ENCODE results near the gene TRPM3.

DNA sequence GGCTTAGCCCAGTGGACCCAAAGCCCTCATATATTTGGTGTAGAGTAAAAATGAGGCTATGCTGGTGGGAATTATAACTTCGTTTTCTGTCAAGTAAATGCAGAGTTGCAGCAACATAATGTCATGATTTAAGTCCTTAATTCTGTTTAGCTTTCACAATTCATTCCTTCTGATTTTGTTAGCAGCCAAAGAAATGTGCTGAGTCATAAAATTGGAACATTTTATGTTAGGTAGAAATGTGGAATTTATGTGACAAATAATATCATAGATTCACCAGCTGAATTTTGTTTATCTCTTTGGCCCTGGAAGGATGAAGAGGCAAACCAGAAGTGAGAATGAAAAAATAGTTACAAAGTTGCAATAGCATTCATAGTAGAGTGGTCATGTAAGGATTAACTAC, 247.0 kb downstream of the TRPM3 start:
- TF ChIP-seq, protein P1, sequence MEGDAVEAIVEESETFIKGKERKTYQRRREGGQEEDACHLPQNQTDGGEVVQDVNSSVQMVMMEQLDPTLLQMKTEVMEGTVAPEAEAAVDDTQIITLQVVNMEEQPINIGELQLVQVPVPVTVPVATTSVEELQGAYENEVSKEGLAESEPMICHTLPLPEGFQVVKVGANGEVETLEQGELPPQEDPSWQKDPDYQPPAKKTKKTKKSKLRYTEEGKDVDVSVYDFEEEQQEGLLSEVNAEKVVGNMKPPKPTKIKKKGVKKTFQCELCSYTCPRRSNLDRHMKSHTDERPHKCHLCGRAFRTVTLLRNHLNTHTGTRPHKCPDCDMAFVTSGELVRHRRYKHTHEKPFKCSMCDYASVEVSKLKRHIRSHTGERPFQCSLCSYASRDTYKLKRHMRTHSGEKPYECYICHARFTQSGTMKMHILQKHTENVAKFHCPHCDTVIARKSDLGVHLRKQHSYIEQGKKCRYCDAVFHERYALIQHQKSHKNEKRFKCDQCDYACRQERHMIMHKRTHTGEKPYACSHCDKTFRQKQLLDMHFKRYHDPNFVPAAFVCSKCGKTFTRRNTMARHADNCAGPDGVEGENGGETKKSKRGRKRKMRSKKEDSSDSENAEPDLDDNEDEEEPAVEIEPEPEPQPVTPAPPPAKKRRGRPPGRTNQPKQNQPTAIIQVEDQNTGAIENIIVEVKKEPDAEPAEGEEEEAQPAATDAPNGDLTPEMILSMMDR (conservative IDR thresholded peaks at IDR 0.05 in 1 of 2, IDR thresholded peaks at IDR 0.05 in 1 of 2; ENCODE audit: extremely low read depth in 1 of 2, insufficient read depth in 1 of 2, low read depth in 1 of 2, low read length in 2 of 2) = no peak
- TF ChIP-seq EZH2 (IDR thresholded peaks at IDR 0.05; ENCODE audit: borderline replicate concordance, low read length) = no peak
